ENCODE measurements around the gene RAB6A.

GRCh38 chr11:73743045-73743444, 17.8 kb downstream of the RAB6A start:
- TF ChIP-seq POLR2A (IDR thresholded peaks at IDR 0.05) (no peak), CTCF (IDR thresholded peaks at IDR 0.05) (no peak)
